Prostate gland (tissue), 2 donors: ENCODE measurements around the gene PCDH8. TPM values are rescaled to one million over a fixed set of nuclear protein-coding genes. Genes with fewer than 3 reads are reported as not detected.

Source experiments
- DNase-seq: peaks from one replicate; pipeline ENCODE4 v3.0.0-alpha.2; 2019; ENCODE audit warnings: low spot score
- H3K27ac ChIP-seq, 2 donors: fragments of 200-600 bp; sonication (generic); 2 replicates each; pipeline ENCODE4 v1.5.1; 2017 to 2019
- H3K27me3 ChIP-seq: fragments of 200-600 bp; sonication (generic); replicated peaks from 2 replicates; pipeline ENCODE4 v1.5.1; 2019; ENCODE audit not compliant: insufficient read depth
- H3K36me3 ChIP-seq, 2 donors: fragments of 200-600 bp; sonication (generic); 1 replicate in 1 of 2; 2 replicates in 1 of 2; pipeline versions ENCODE4 v1.5.1 to v1.8.1; 2017 to 2019
- H3K4me1 ChIP-seq: fragments of 200-600 bp; sonication (generic); replicated peaks from 2 replicates; pipeline ENCODE4 v1.5.1; 2019
- H3K4me3 ChIP-seq, 2 donors: fragments of 200-600 bp; sonication (generic); 2 replicates each; pipeline ENCODE4 v1.5.1; 2017 to 2019
- H3K9me3 ChIP-seq: fragments of 200-600 bp; sonication (generic); 2 replicates; pipeline ENCODE4 v1.5.1; 2017
- POLR2A ChIP-seq: fragments of 450-650 bp; IDR thresholded peaks from one replicate; pipeline ENCODE4 v1.6.1; 2016; ENCODE audit warnings: antibody characterized with exemption, mild to moderate bottlenecking
- POLR2AphosphoS5 ChIP-seq: sonication (generic); formaldehyde crosslinking; IDR thresholded peaks from one replicate; pipeline ENCODE4 v1.6.1; 2017; ENCODE audit warnings: antibody characterized with exemption
- WGBS: methylation state at CpG from one replicate; pipeline ENCODE4 v1.1.5; 2018; 5-methylcytosine and 5-hydroxymethylcytosine counted together
- intact Hi-C: fragments of 100-400 bp; cut with DNase I; formaldehyde crosslinking; loops from one replicate; pipeline ENCODE4 v1.14.2; 2022
- total RNA-seq, 2 donors: library from RNA; depleted of rRNA; stranded (reverse); fragments of >200 nt; gene quantifications; one replicate each; pipeline ENCODE4 v1.1.0, GENCODE V29; 2016
- TF ChIP-seq, protein P1 (sequence below), 4 experiments: fragments of 200-600 bp in 2 of 4; fragments of 450-650 bp in 2 of 4; sonication (generic) in 2 of 4; IDR thresholded peaks; 1 replicate in 3 of 4; 2 replicates in 1 of 4; pipeline ENCODE4 v1.5.1; 2016 to 2019; ENCODE audit warnings: antibody characterized with exemption in 4 of 4, mild to moderate bottlenecking in 2 of 4, moderate library complexity in 2 of 4

The PCDH8 gene
- total RNA-seq, 2 donors from 2014 or later = 6.0 to 9.5 TPM

- TF ChIP-seq POLR2A (no peak), POLR2AphosphoS5 (no peak)
- TF ChIP-seq, protein P1, sequence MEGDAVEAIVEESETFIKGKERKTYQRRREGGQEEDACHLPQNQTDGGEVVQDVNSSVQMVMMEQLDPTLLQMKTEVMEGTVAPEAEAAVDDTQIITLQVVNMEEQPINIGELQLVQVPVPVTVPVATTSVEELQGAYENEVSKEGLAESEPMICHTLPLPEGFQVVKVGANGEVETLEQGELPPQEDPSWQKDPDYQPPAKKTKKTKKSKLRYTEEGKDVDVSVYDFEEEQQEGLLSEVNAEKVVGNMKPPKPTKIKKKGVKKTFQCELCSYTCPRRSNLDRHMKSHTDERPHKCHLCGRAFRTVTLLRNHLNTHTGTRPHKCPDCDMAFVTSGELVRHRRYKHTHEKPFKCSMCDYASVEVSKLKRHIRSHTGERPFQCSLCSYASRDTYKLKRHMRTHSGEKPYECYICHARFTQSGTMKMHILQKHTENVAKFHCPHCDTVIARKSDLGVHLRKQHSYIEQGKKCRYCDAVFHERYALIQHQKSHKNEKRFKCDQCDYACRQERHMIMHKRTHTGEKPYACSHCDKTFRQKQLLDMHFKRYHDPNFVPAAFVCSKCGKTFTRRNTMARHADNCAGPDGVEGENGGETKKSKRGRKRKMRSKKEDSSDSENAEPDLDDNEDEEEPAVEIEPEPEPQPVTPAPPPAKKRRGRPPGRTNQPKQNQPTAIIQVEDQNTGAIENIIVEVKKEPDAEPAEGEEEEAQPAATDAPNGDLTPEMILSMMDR (IDR thresholded peaks at IDR 0.05) = no peak
- Histone ChIP-seq H3K4me1 (no peaks in the 10 kb centered on the region), H3K9me3 (no peaks in the 10 kb centered on the region), H3K27me3 (no peaks in the 10 kb centered on the region), H3K36me3 (no peaks in the 10 kb centered on the region), H3K4me3 (no peak overlapping the region), H3K27ac (no peak overlapping the region)
- WGBS = 20% methylated on average over 6 of the region's 6 CpGs
- intact Hi-C loops = no loop called here
- DNase-seq = no peak
These were observed 31.7 kb upstream of the PCDH8 start for GRCh38 chr13:52879950-52880741.

GRCh38 chr13:52878831-52879230 lies 30.4 kb upstream of the PCDH8 start:
- 60% methylated on average over 3 of the region's 3 CpGs for WGBS
- Histone ChIP-seq H3K36me3 (no peaks in the 10 kb centered on the region), H3K9me3 (no peaks in the 10 kb centered on the region), H3K4me3 (no peak overlapping the region), H3K4me1 (no peaks in the 10 kb centered on the region), H3K27me3 (no peaks in the 10 kb centered on the region), H3K27ac (no peak overlapping the region)
- intact Hi-C loops = no loop called here
- TF ChIP-seq, protein P1 (IDR thresholded peaks at IDR 0.05) = no peak
- no peak for TF ChIP-seq POLR2A
- no peak for DNase-seq

DNA sequence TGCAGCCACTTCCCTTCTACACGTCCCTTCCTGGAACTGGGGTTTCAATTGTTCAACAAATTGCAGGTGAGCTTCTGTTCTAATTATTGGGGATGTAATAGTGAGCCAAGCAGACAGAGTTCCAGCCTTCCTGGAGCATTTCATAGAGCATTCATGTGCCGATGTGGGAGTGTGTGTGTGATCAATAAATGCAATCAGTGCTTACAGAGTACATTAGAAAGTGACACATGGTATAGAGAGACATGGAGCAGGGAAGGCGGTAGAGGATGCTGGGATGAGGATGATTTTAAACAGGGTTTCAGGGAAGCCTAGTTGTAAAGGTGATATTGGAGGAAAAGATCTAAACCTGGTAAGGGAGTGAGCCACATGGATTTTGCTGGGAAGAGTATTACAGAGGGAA lies 21.7 kb upstream of the PCDH8 start:
- Histone ChIP-seq H3K4me1 (no peaks in the 10 kb centered on the region), H3K4me3 (no peak overlapping the region), H3K9me3 (no peaks in the 10 kb centered on the region), H3K36me3 (no peaks in the 10 kb centered on the region), H3K27ac (no peak overlapping the region), H3K27me3 (no peaks in the 10 kb centered on the region)
- DNase-seq = no peak
- TF ChIP-seq, protein P1 (IDR thresholded peaks at IDR 0.05) = no peak
- TF ChIP-seq POLR2A (no peak), POLR2AphosphoS5 (no peak)
- WGBS = 83% methylated on average over 3 of the region's 3 CpGs
- intact Hi-C loops = no loop called here

DNA sequence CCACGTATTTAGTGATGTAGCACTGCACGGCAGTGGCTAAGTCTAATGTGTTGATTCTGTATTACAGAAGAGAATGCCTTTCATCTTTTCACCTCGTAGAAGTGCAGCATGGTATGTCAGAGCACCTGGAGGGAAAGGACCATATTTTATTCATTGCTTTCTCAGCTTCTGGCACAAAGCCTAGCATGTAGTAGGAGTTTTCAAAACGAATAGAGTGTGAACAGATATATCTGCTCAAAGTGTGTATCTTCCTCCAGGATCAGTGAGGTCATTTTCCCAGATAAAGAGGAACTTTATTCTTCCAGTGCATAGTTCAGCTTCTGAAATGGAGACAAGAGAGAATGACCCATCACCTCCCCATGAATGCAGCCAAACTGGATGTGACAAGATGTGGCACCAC lies 21.2 kb upstream of the PCDH8 start:
- DNase-seq = no peak
- intact Hi-C loops = no loop called here
- Histone ChIP-seq H3K4me1 (no peaks in the 10 kb centered on the region), H3K27ac (no peak overlapping the region), H3K27me3 (no peaks in the 10 kb centered on the region), H3K36me3 (no peaks in the 10 kb centered on the region), H3K9me3 (no peaks in the 10 kb centered on the region), H3K4me3 (no peak overlapping the region)
- 38% methylated on average over 4 of the region's 4 CpGs for WGBS
- TF ChIP-seq POLR2A (no peak), POLR2AphosphoS5 (no peak)
- TF ChIP-seq, protein P1 (IDR thresholded peaks at IDR 0.05) = no peak

DNA sequence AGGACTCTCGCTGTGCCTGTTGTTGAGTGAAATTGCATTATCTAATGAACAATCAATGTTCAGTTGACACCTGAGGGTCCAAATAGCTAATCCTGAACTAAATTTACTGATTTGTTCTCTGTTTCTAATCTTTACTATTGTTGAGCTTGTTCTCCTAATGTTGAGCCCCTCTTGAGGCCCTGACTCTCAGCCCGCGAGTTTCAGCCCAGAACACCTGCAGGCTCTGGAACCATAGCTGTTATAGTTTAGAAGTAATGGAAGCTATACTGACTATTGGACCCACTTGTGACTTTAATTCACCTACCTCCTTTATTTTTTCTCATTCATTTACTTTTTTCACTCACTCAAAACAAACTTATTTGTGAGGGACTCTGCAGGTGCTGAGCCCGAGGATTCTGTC lies 20.6 kb upstream of the PCDH8 start:
- H3K36me3 ChIP-seq = no peaks in the 10 kb centered on the region
- no peak overlapping the region for H3K27ac ChIP-seq
- H3K4me1 ChIP-seq = no peaks in the 10 kb centered on the region
- intact Hi-C loops = no loop called here
- no peaks in the 10 kb centered on the region for H3K27me3 ChIP-seq
- 92% methylated on average over 4 of the region's 4 CpGs for WGBS
- DNase-seq = no peak
- TF ChIP-seq, protein P1 (IDR thresholded peaks at IDR 0.05) = no peak
- TF ChIP-seq POLR2A (no peak), POLR2AphosphoS5 (no peak)
- no peaks in the 10 kb centered on the region for H3K9me3 ChIP-seq
- H3K4me3 ChIP-seq = no peak overlapping the region
